GM19455 (cell line): ENCODE results near the gene ALDH1L1.
"Not testable (repeated sequence)": the region's sequence is repeated elsewhere in the genome, so short reads cannot be mapped to it uniquely, and the experiment has no call there.

Source experiments
- ATAC-seq: cut with Tn5 transposase; IDR thresholded peaks from one replicate; pipeline ENCODE4 v1.9.1; 2021; ENCODE audit not compliant: unreplicated experiment

Gene ALDH1L1

GRCh38 chr3:126084768-126085180, 95.6 kb downstream of the ALDH1L1 start:
- ATAC-seq = no peak

DNA sequence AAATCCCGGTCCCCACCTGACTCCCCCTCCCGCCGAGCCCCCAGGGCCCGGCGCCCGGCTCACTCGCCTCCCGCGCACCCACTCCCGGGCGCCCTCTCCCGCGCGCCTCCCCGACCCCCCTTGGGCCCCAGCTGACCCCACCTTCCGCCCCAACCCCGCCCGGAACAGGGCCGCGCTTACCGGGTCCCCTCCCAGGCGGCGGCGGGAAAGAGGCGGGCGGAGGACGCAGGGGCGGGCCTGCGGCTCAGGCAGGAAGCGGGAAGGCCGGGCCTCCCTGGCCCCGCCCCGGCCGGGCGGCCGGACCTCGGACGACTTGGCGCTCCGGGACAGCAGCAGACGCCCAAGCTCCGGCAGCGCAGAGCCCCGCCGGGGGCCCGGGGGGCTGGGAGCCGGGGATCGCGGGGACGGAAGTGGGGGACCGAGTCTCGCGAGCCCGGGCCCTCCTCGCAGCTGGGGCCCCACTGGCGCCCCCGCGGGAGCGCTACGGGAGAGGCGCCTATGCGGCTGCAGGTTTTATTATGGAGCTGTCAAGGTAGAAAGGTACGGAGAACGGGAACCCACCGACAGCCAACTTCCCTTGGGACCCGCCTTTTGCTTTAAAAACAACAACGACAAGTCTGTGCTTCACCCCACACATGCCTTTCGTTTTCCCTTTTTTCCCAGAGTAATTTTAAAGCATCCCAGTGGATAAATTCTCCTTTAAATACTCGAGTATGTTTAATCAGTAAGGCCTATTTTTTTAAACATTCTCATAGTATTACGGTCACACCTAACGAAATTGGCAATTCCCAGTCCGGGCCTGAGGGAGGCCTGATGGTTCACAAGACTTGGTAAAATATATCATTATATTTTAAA, 96.2 kb downstream of the ALDH1L1 start, which contains the start of gene SLC41A3:
SLC41A3 (minus strand) TSS at position 212 of the 855 bp plus-strand sequence. CDS start 15,905 bp downstream, outside the sequence.
- ATAC-seq = peak; percentile 92

DNA sequence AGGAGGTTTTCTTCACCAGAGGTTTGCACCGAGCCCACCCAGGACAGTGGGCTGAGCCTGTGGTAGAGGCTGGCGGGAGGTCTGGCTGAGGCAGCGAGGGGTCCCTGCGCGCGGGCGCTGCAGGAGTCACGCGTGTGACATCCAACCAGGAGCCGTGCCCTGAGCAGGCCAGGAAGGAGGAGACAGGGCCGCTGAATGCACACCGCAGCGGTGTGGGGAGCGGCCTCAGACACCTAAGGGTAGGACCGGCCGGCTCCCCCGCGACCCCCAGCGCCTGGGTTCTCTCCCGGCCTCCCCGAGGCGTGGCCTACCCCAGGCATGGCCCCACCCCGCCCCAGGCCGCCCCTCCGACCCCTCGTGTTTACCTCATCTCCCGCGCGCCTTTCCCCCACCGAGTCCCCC, 96.9 kb downstream of the ALDH1L1 start:
- ATAC-seq = peak; percentile 59

- ATAC-seq = no peak
Measured at GRCh38 chr3:126083138-126083445, 97.3 kb downstream of the ALDH1L1 start.

DNA sequence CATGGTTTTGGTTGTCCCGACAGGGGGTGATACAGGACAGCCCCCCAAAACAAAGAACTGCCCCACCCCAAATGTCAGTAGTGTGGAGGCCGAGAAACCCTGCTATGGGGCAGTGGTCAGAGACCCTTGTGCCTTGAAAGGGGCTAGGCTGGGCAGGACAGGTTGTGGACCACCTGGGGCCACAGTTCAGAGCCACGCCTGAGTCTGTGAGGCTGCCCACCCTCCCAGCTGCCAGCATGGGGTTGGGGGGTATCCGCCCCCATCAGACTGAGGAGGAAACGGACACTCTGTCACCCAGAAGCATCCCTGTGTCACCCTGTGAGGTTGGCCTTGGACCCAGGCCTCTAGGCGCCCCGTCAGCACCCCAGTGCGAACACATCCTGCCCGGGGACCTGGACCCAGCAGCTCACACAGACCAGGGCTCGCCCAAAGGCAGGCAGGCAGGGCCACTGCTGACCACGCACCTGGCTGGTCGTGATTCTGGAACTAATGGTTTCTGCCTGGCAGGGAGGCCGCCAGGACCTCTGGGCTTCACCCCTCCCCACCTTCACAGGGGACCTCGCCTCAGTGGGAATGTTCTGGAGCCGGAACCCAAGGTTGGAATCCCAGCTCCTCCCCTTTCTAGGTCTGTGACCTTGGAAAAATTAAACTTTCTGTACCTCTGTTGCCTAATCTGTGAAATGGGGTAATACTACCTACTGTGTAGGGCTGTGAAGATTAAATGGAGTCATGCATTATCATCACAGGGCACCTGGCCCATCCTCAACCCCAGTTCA, 97.8 kb downstream of the ALDH1L1 start:
- no peak for ATAC-seq

DNA sequence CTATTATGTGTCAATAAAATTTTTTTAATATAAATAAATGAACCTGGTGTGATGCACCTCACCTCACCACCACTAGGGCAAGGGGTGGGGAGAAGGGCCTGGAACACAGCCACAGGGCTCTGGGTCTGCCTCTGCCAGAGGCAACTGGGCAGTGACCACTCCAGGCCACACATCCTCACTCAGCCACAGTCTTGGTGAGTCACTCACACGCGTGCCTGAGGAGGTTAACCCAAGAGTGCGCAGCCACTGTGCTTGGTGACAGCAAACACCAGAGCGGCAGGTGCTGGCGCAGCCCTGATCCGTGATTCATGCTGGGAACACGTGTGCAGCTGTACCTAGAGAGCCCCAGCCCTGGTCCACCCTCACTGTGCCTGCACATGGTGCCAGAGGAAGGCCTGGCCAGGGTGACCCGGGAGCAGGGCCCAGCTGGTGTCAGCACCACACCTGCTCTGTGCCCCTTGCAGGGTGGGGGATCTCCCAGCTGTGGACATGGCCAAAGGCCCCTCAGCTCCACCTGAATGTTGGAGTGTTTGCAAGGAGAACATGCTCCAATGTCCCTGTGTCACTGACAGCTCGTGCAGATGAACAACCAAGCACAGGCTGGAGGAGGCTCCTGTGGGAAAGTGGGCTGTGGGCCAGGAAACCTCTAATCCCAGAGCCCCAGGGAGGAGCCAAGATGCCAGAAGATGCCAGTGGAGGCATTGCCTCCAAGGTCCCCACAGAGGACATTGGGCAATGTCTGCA, 98.6 kb downstream of the ALDH1L1 start:
- ATAC-seq = no peak

DNA sequence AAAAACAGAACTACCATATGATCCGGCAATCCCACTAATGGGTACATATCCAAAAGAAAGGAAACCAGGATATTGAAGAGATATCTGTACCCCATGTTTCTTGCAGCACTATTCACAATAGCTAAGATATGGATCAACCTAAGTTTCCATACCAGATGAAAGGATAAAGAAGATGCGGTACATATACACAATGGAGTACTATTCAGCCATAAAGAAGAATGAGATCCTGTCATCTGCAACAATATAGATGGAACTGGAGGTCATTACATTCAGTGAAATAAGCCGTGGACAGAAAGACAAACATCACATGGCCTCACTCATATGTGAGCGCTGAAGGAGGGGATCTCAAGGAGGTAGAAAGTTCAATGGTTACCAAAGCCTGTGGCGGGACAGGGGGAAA, 99.4 kb downstream of the ALDH1L1 start:
- no peak for ATAC-seq

GRCh38 chr3:126078866-126079265, 101.5 kb downstream of the ALDH1L1 start:
- no peak for ATAC-seq

GRCh38 chr3:126077754-126078153, 102.6 kb downstream of the ALDH1L1 start:
- ATAC-seq = no peak

GRCh38 chr3:126076140-126076539, 104.2 kb downstream of the ALDH1L1 start:
- ATAC-seq = no peak

GRCh38 chr3:126070146-126070545, 110.2 kb downstream of the ALDH1L1 start:
- no peak for ATAC-seq

GRCh38 chr3:126067959-126068358, 112.4 kb downstream of the ALDH1L1 start:
- ATAC-seq = no peak

- ATAC-seq = not testable (repeated sequence)
Measured at GRCh38 chr3:126066676-126067075, 113.7 kb downstream of the ALDH1L1 start.

GRCh38 chr3:126065876-126066275, 114.5 kb downstream of the ALDH1L1 start:
- ATAC-seq = no peak

DNA sequence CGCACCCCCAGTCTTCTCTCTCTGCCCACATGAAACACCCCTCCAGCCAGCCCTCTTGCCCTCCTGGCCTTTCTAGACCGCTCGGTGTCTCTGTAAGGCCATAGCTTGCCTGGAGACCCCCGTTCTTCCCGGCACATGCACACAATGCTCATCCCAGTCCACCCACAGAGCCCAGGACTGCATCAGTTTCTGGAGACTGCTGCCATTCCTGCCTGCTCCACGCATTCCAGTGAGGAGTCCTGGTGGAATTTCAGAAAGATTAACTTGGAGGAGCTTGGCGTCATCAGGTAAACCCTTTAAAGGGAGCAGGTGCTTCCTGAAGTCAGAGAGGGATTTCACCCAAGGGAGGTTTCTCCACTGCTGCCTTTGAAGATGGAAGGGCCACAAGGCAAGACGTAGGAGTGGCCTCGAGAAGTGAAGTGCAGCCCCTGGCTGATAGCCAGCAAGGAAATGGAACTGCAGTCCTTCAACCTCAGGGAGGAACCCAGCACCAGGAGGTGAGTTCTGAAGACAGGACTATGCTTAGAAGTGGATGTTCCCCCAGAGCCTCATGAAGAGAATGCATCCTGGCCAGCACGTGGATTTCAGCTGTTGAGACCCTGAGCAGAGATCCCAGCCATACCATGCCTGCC, 115.6 kb downstream of the ALDH1L1 start:
- no peak for ATAC-seq

GRCh38 chr3:126063358-126063965, 116.9 kb downstream of the ALDH1L1 start:
- ATAC-seq = no peak

DNA sequence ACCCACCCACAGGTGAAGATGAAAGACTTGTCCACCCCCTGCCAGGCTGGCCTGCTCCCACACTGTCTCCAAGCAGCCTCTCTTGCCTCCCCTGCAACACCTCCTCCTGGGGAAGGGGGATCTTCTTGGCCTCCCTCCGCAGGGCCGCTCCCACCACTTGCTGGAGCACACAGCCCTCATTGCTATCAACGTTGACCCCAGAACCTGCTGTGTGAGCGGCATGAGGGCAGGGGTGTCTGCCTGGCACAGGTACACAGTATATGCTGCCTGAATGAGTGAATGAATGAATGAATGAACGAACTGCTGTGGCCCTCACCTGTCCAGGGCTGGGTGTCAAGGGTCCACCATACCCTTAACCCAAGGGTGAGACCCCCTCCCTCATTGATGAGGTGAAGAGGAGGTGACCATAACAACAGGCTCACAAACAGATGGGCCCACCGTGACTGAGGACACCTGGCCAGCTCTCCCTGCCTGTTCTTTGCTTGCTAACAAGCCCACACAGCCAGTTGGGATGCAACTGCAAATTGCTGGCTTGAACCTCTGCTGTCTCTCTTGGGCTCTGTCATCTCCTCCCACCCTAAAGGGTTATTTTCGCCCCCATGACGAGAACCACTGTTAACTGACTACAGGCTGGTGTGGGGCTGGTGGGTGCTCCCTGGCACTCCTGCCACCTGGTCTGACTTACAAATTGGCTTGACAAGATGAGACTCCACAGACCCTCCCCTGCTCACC, 118.9 kb downstream of the ALDH1L1 start:
- ATAC-seq = no peak

DNA sequence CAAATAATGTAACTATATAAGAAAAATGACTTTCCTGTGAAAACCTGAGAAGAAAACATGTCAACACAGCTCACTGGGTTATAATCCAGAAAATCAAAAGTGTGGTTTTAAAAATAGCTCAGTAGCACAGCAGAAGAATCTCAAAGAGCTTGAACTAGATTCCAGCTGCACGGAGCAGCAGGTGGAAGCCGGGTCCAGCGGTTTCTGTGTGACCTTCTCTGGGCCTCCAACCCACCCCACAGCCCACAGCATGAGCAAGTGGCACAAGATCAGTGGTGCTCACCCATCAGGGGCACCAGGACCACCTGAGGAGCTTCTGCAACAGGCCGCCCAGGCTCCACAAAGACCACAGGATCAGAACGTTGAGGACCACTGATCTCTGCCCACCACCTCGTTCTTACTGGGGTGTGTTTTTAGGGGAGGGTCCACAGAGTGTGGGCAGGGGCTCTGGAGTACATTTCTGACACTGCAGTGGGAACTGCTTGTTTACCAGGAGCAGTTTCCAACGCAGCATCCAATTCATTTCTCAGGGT, 119.7 kb downstream of the ALDH1L1 start:
- ATAC-seq = no peak

- ATAC-seq = no peak
Measured at GRCh38 chr3:126058666-126059065, 121.7 kb downstream of the ALDH1L1 start.

DNA sequence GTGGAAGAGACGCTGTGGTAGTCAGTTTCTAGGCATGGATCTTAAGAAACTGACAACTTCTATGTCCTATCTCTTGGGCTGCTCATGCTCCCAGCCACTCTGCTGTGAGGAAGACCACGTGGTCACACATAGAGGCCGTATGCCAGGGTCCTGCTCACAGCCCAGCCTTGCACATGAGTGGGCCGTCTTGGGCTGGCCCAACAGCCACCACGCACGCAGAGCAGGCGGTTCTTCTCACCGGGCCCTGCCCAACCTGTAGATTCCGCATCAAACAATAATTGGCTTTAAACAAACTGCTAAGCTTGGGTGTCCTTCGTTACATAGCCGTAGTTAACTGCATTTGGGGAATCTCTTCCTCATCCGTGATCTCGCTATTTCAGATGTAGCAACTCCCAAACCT, 122.5 kb downstream of the ALDH1L1 start:
- ATAC-seq = no peak
